Endothelial cell (in vitro differentiated cells): Measurements from ENCODE around the gene MARCHF9. TPM values are rescaled to one million over a fixed set of nuclear protein-coding genes. Genes with fewer than 3 reads are reported as not detected.

Source experiments
- DNase-seq: peaks from one replicate; pipeline ENCODE4 v3.0.0; 2021; ENCODE audit warnings: low spot score
- H3K27ac Mint-ChIP-seq: one replicate; pipeline ENCODE4 v1.8.0; 2021; ENCODE audit warnings: mixed read lengths, inconsistent platforms; ENCODE audit not compliant: unreplicated experiment
- H3K27me3 Mint-ChIP-seq: one replicate; pipeline ENCODE4 v1.8.0; 2021; ENCODE audit warnings: mild to moderate bottlenecking, moderate library complexity, mixed read lengths, inconsistent platforms; ENCODE audit not compliant: unreplicated experiment
- H3K36me3 Mint-ChIP-seq: one replicate; pipeline ENCODE4 v1.8.0; 2021; ENCODE audit warnings: mild to moderate bottlenecking, low read depth, mixed read lengths, inconsistent platforms; ENCODE audit not compliant: unreplicated experiment
- H3K4me1 Mint-ChIP-seq: one replicate; pipeline ENCODE4 v1.8.0; 2021; ENCODE audit warnings: mild to moderate bottlenecking, mixed read lengths, inconsistent platforms; ENCODE audit not compliant: unreplicated experiment
- H3K4me3 Mint-ChIP-seq: one replicate; pipeline ENCODE4 v1.8.0; 2021; ENCODE audit warnings: mild to moderate bottlenecking, mixed read lengths, inconsistent platforms; ENCODE audit not compliant: unreplicated experiment
- H3K9me3 Mint-ChIP-seq: one replicate; pipeline ENCODE4 v1.8.0; 2021; ENCODE audit warnings: mixed read lengths, inconsistent platforms; ENCODE audit not compliant: unreplicated experiment
- CTCF ChIP-seq: fragments of 200-600 bp; sonication (generic); IDR thresholded peaks from one replicate; pipeline ENCODE4 v1.5.0; 2021; ENCODE audit warnings: antibody characterized with exemption; ENCODE audit not compliant: unreplicated experiment
- total RNA-seq: library from RNA; stranded (reverse); fragmentation: NEBNext Ultra II Directional; extraction: Animal tissue kit (Norgen Biotek cat#: 25700); gene quantifications from one replicate; pipeline ENCODE4 v1.2.1, GENCODE V29; 2021; ENCODE audit not compliant: unreplicated experiment

MARCHF9 gene
- total RNA-seq, 1 donor from 2014 or later = 2.3 TPM

GRCh38 chr12:57766464-57767304, 11.8 kb downstream of the MARCHF9 start, which contains the start of gene CYP27B1:
Gene CYP27B1 (minus strand): TSS chr12:57767078. CDS start chr12:57767041, 37 bp downstream.
- no peak for DNase-seq
- Mint-ChIP-seq H3K27me3 (peaks cover 34% of the 10 kb centered on the region), H3K4me3 (peak within 1 kb of the TSS; percentile 65), H3K27ac (no peak within 1 kb of the TSS), H3K4me1 (peaks cover 32% of the 10 kb centered on the region), H3K36me3 (peaks cover 11% of the 10 kb centered on the region), H3K9me3 (no peaks in the 10 kb centered on the region)
- TF ChIP-seq CTCF = no peak

- Mint-ChIP-seq H3K9me3 (no peaks in the 10 kb centered on the region), H3K4me3 (no peak overlapping the region), H3K4me1 (peaks cover 34% of the 10 kb centered on the region), H3K27ac (no peak overlapping the region), H3K27me3 (peaks cover 34% of the 10 kb centered on the region), H3K36me3 (peaks cover 11% of the 10 kb centered on the region)
- no peak for DNase-seq
- no peak for TF ChIP-seq CTCF
Measured at GRCh38 chr12:57767305-57767698, 12.4 kb downstream of the MARCHF9 start.

- Mint-ChIP-seq H3K27me3 (peaks cover 33% of the 10 kb centered on the region), H3K4me3 (no peak overlapping the region), H3K9me3 (no peaks in the 10 kb centered on the region), H3K36me3 (peaks cover 11% of the 10 kb centered on the region), H3K4me1 (peaks cover 35% of the 10 kb centered on the region), H3K27ac (no peak overlapping the region)
- no peak for TF ChIP-seq CTCF
- DNase-seq = no peak
Measured at GRCh38 chr12:57767876-57768275, 13.0 kb downstream of the MARCHF9 start.

GRCh38 chr12:57769594-57769993, 14.7 kb downstream of the MARCHF9 start:
- no peak for TF ChIP-seq CTCF
- Mint-ChIP-seq H3K4me3 (peak overlapping the region; percentile 54), H3K27ac (no peak overlapping the region), H3K9me3 (no peaks in the 10 kb centered on the region), H3K27me3 (peaks cover 19% of the 10 kb centered on the region), H3K4me1 (peaks cover 24% of the 10 kb centered on the region), H3K36me3 (peaks cover 9% of the 10 kb centered on the region)
- DNase-seq = no peak

- peak overlapping the region; percentile 71 for H3K4me3 Mint-ChIP-seq
- no peak overlapping the region for H3K27ac Mint-ChIP-seq
- DNase-seq = no peak
- H3K9me3 Mint-ChIP-seq = no peaks in the 10 kb centered on the region
- no peak for TF ChIP-seq CTCF
- H3K4me1 Mint-ChIP-seq = peaks cover 21% of the 10 kb centered on the region
- peaks cover 13% of the 10 kb centered on the region for H3K27me3 Mint-ChIP-seq
- peaks cover 12% of the 10 kb centered on the region for H3K36me3 Mint-ChIP-seq
Measured at GRCh38 chr12:57770734-57771133, 15.8 kb downstream of the MARCHF9 start.
